ENCODE measurements around the gene ME3. TPM values are rescaled to one million over a fixed set of nuclear protein-coding genes. Genes with fewer than 3 reads are reported as not detected.

Gene ME3
- total RNA-seq, 1 donor from 2014 or later = 1.3 TPM

DNA sequence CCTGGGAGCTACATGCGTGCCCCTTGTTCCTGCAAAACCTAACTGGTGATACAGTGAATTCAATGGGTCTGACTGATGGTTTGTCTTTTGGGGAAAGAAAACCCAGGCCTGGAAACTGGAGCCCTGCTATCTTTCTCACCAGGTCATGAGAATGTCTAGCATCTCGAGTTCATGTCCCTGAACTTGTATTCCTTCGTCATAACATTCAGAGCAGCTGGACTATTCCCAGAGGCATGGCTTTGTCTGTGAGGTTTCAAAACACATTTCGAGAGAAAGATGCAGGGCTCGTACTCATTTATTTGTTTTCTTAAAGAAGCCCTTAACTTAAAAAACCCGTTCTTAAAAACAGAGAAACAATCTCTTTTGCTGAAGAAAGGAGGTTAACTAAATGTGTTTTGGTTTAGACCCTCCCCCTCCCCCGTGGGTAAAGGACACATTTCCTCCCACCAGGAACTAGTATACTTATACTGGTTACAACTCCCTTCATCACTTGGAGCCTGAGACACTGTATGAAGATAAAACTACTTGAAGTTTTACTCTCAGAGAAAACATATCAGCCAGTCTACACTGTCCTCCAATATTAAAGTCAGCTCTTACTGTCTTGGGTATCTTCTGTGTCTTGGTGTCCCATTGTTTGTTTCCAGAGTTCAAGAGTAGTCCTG, 43.2 kb downstream of the ME3 start:
- ChIA-PET CTCF (no interaction called here), POLR2A (no interaction called here)
- TF ChIP-seq, protein P1, sequence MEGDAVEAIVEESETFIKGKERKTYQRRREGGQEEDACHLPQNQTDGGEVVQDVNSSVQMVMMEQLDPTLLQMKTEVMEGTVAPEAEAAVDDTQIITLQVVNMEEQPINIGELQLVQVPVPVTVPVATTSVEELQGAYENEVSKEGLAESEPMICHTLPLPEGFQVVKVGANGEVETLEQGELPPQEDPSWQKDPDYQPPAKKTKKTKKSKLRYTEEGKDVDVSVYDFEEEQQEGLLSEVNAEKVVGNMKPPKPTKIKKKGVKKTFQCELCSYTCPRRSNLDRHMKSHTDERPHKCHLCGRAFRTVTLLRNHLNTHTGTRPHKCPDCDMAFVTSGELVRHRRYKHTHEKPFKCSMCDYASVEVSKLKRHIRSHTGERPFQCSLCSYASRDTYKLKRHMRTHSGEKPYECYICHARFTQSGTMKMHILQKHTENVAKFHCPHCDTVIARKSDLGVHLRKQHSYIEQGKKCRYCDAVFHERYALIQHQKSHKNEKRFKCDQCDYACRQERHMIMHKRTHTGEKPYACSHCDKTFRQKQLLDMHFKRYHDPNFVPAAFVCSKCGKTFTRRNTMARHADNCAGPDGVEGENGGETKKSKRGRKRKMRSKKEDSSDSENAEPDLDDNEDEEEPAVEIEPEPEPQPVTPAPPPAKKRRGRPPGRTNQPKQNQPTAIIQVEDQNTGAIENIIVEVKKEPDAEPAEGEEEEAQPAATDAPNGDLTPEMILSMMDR (IDR thresholded peaks at IDR 0.05) = no peak
- Mint-ChIP-seq H3K27me3 (peaks cover 4% of the 10 kb centered on the region), H3K36me3 (ENCODE audit: low read depth) (no peaks in the 10 kb centered on the region), H3K27ac (no peak overlapping the region), H3K4me1 (no peaks in the 10 kb centered on the region), H3K4me3 (no peak overlapping the region), H3K9me3 (no peaks in the 10 kb centered on the region)
- DNase-seq (no peak), ATAC-seq (ENCODE audit: low read depth) (no peak)
- intact Hi-C loops (cut with micrococcal nuclease) = no loop called here

DNA sequence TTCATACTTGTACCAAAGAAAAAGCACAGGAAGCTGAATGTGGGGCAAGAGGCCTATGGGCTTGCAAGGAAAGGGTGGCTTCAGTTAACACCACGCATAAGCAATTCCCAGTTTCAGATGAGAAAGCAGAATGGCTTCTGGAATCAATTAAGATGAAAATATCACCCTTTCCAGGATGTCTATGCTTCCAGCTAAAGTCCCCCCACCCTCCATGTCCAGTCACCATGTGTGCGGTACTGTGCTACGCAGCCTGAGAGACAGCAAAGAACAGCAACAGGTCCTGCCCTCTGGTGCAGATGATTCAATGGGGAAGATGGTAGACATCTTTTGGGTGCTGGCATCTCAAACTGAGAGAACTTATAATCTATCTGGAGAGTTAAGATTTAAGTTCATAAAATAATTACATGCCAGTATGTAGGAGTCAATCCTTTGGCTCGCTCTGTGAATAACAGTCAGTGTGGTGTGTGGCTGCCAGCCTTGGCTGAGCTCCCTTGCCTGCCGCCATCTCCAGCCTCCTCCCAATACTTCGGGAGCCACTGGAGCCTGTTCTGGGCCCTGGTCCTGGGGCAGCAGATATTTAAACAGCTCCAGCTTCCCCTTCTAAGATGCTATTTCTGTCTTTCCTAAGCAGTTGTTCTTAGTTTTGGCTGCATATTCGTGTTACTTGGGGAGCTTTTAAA, 44.5 kb downstream of the ME3 start:
- Mint-ChIP-seq H3K4me1 (no peaks in the 10 kb centered on the region), H3K27me3 (peaks cover 4% of the 10 kb centered on the region), H3K4me3 (no peak overlapping the region), H3K27ac (no peak overlapping the region), H3K36me3 (ENCODE audit: low read depth) (no peaks in the 10 kb centered on the region), H3K9me3 (no peaks in the 10 kb centered on the region)
- intact Hi-C loops (cut with micrococcal nuclease) = no loop called here
- no peak for DNase-seq
- no peak for ATAC-seq (ENCODE audit: low read depth)
- TF ChIP-seq, protein P1 (IDR thresholded peaks at IDR 0.05) = no peak
- CTCF ChIA-PET = no interaction called here
- POLR2A ChIA-PET = no interaction called here

DNA sequence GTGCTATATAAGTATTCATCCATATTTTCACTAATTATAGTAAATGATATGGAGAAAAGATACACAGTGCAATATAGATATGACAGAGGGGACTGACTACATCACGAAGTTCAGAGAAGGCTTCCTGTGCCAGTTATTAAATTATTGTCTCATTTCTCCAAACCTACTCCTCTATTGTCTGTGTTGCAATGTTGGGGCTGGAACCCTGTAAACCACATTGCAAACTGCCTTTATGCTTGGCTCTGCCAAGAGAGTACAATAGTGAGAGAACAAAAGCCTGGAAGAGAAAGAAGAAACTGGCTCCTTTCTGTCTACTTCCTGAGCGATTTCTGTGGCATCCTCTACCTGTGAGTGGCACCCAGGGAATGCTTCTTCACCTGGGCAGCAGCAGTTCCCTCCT, 46.4 kb downstream of the ME3 start:
- ChIA-PET POLR2A (no interaction called here), CTCF (no interaction called here)
- H3K4me1 Mint-ChIP-seq = no peaks in the 10 kb centered on the region
- H3K36me3 Mint-ChIP-seq (ENCODE audit: low read depth) = no peaks in the 10 kb centered on the region
- ATAC-seq (ENCODE audit: low read depth) = no peak
- H3K9me3 Mint-ChIP-seq = no peaks in the 10 kb centered on the region
- TF ChIP-seq, protein P1 (IDR thresholded peaks at IDR 0.05) = no peak
- peaks cover 6% of the 10 kb centered on the region for H3K27me3 Mint-ChIP-seq
- no peak overlapping the region for H3K27ac Mint-ChIP-seq
- no peak for DNase-seq
- intact Hi-C loops (cut with micrococcal nuclease) = no loop called here
- no peak overlapping the region for H3K4me3 Mint-ChIP-seq

DNA sequence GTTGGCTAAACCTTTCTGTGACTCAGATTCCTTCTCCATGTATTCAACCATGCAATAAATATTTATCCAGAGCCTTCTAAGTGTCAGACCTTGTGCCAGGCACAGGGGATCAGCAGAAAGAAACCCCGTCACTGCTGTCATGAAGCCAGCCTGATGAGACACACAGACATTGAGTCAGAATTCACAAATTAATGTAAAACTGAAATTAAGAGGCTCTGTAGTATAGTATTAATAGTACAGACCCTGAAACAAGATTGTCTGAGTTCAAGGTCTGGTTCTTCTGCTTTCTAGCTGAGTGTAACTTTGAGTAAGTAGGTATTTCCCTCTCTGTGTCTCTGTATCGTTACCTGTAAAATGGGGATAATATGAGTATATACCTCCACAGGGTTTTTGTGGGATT, 46.9 kb downstream of the ME3 start:
- intact Hi-C loops (cut with micrococcal nuclease) = no loop called here
- H3K27ac Mint-ChIP-seq = no peak overlapping the region
- POLR2A ChIA-PET = no interaction called here
- DNase-seq (no peak), ATAC-seq (ENCODE audit: low read depth) (no peak)
- CTCF ChIA-PET = no interaction called here
- no peak overlapping the region for H3K4me3 Mint-ChIP-seq
- peaks cover 6% of the 10 kb centered on the region for H3K27me3 Mint-ChIP-seq
- no peaks in the 10 kb centered on the region for H3K4me1 Mint-ChIP-seq
- no peaks in the 10 kb centered on the region for H3K36me3 Mint-ChIP-seq (ENCODE audit: low read depth)
- no peaks in the 10 kb centered on the region for H3K9me3 Mint-ChIP-seq
- TF ChIP-seq, protein P1 (IDR thresholded peaks at IDR 0.05) = no peak

DNA sequence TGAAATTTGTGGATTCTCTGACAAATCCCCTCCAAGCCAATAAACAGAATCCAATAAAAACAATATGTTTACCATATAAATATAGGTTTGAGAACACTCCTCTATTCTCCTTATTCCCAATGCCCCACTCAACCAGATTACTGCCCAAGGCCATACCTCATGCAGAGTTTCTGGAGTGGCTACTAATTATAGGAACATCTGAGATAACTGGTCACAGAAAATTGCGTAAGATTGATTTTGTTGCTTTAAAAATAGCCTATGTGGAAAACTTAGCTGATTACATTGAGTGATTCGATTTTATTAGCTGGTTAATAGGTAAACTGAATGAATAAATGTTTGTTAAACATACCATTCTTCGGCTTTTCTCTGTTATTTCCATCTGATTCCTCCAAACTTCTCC, 48.0 kb downstream of the ME3 start:
- TF ChIP-seq, protein P1 (IDR thresholded peaks at IDR 0.05) = no peak
- intact Hi-C loops (cut with micrococcal nuclease) = no loop called here
- Mint-ChIP-seq H3K4me1 (no peaks in the 10 kb centered on the region), H3K27me3 (peaks cover 6% of the 10 kb centered on the region), H3K36me3 (ENCODE audit: low read depth) (no peaks in the 10 kb centered on the region), H3K27ac (no peak overlapping the region), H3K9me3 (no peaks in the 10 kb centered on the region), H3K4me3 (no peak overlapping the region)
- CTCF ChIA-PET = no interaction called here
- no peak for ATAC-seq (ENCODE audit: low read depth)
- DNase-seq = no peak
- POLR2A ChIA-PET = no interaction called here

Measured in activated B cell treated with CpG ODN at 0.5 μM for 24 hours (primary cell).